Lung (tissue), 12 donors: ENCODE results near the gene FLT3LG. TPM values are rescaled to one million over a fixed set of nuclear protein-coding genes. Genes with fewer than 3 reads are reported as not detected.

Experiments used
- ATAC-seq: fragments of 200-7000 bp; cut with Tn5 transposase; one replicate; pipeline ENCODE4 v1.9.1; 2020; ENCODE audit warnings: moderate number of reproducible peaks; ENCODE audit not compliant: insufficient read depth, low FRiP score
- DNase-seq, 3 donors: peaks; one replicate each; pipeline ENCODE4 v3.0.0-alpha.2; 2013 to 2017
- H3K27ac ChIP-seq, 2 donors: one replicate each; pipeline ENCODE4 v1.5.1; 2013; ENCODE audit warnings: mild to moderate bottlenecking in 2 of 2, moderate library complexity in 2 of 2, control low read depth in 1 of 2, inconsistent platforms in 1 of 2, low read depth in 1 of 2, low read length in 1 of 2
- H3K27me3 ChIP-seq, 3 donors: one replicate each; pipeline ENCODE4 v1.5.1; 2013; ENCODE audit warnings: low read length in 2 of 3; ENCODE audit not compliant: control insufficient read depth in 3 of 3, insufficient read depth in 3 of 3
- H3K36me3 ChIP-seq, 4 donors: one replicate each; pipeline ENCODE4 v1.5.1; 2013; ENCODE audit warnings: low read length in 4 of 4, mild to moderate bottlenecking in 1 of 4, moderate library complexity in 1 of 4; ENCODE audit not compliant: control insufficient read depth in 4 of 4, insufficient read depth in 4 of 4
- H3K4me1 ChIP-seq, 5 donors: one replicate each; pipeline ENCODE4 v1.5.1; 2013; ENCODE audit warnings: low read length in 5 of 5, mild to moderate bottlenecking in 2 of 5, moderate library complexity in 1 of 5; ENCODE audit not compliant: control insufficient read depth in 5 of 5, insufficient read depth in 5 of 5
- H3K4me3 ChIP-seq: one replicate; pipeline ENCODE4 v1.5.1; 2013; ENCODE audit warnings: mild to moderate bottlenecking, control low read depth, moderate library complexity
- H3K9ac ChIP-seq, 2 donors: one replicate each; pipeline ENCODE4 v1.5.1; 2013; ENCODE audit warnings: low read length in 2 of 2, control low read depth in 1 of 2; ENCODE audit not compliant: insufficient read depth in 1 of 2
- H3K9me3 ChIP-seq, 4 donors: one replicate each; pipeline ENCODE4 v1.5.1; 2013; ENCODE audit warnings: low read length in 3 of 4, mild to moderate bottlenecking in 1 of 4, moderate library complexity in 1 of 4; ENCODE audit not compliant: control insufficient read depth in 4 of 4, insufficient read depth in 3 of 4
- WGBS, 2 donors: extraction: QIAGEN DNeasy Blood & Tissue Kit; methylation state at CpG; one replicate each; pipeline ENCODE4 v1.1.7; 2013; 5-methylcytosine and 5-hydroxymethylcytosine counted together
- polyA plus RNA-seq, 2 donors: library from polyadenylated mRNA; stranded (reverse); fragments of 200-250 nt; gene quantifications; one replicate each; pipeline ENCODE4 v1.2.1, GENCODE V29; 2013
- total RNA-seq, 2 donors: library from RNA; depleted of rRNA in 1 of 2; stranded (reverse); fragments of >200 nt in 1 of 2; gene quantifications; one replicate each; pipeline ENCODE4 v1.2.1, GENCODE V29; 2014 to 2021
- TF ChIP-seq, protein P1 (sequence below): IDR thresholded peaks from 2 replicates; pipeline ENCODE4 v1.5.1; 2012; ENCODE audit warnings: mild to moderate bottlenecking; ENCODE audit errors: control extremely low read depth, extremely low read depth
- donor health status: control.
- donor health status: control.
- donor health status: Bipolar disorder and iron deficiency.
- donor health status: healthy.
- donor health status: DM: yes; HTN: yes; CAD: no.

FLT3LG gene
- total and polyA plus RNA-seq, 4 donors: 2.9 to 15.0 (median 9.2) TPM

DNA sequence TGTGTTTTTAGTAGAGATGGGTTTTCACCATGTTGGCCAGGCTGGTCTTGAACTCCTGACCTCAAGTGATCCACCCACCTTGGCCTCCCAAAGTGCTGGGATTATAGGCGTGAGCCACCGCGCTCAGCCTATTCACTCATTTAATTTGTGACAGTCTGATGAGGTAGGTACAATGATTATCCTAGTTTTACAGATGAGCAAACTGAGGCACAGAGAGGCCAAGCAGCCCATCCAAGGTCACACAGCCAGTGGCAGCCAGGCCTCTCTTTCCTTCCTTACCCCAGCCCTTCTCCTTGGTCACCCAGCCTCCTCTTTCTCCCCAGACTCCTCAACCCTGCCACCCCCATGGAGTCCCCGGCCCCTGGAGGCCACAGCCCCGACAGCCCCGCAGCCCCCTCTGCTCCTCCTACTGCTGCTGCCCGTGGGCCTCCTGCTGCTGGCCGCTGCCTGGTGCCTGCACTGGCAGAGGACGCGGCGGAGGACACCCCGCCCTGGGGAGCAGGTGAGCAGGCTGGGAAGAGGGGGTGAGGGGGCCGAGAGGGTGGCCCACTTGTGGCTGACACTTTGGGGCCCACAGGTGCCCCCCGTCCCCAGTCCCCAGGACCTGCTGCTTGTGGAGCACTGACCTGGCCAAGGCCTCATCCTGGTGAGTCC is 6.1 kb downstream of the FLT3LG start:
- 85 to 96% methylated on average over 13 to 14 of the region's 14 CpGs for WGBS, 2 donors
- Histone ChIP-seq H3K27me3 (no peaks in the 10 kb centered on the region), H3K27ac (no peak overlapping the region), H3K9me3 (no peaks in the 10 kb centered on the region), H3K9ac (no peak overlapping the region), H3K36me3 (peaks cover 0 to 3% (median 0%) of the 10 kb centered on the region in 4 donors), H3K4me3 (no peak overlapping the region), H3K4me1 (peaks cover 0 to 2% (median 0%) of the 10 kb centered on the region in 5 donors)
- ATAC-seq: no peak
- no peak for DNase-seq
- TF ChIP-seq, protein P1, sequence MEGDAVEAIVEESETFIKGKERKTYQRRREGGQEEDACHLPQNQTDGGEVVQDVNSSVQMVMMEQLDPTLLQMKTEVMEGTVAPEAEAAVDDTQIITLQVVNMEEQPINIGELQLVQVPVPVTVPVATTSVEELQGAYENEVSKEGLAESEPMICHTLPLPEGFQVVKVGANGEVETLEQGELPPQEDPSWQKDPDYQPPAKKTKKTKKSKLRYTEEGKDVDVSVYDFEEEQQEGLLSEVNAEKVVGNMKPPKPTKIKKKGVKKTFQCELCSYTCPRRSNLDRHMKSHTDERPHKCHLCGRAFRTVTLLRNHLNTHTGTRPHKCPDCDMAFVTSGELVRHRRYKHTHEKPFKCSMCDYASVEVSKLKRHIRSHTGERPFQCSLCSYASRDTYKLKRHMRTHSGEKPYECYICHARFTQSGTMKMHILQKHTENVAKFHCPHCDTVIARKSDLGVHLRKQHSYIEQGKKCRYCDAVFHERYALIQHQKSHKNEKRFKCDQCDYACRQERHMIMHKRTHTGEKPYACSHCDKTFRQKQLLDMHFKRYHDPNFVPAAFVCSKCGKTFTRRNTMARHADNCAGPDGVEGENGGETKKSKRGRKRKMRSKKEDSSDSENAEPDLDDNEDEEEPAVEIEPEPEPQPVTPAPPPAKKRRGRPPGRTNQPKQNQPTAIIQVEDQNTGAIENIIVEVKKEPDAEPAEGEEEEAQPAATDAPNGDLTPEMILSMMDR: no peak

DNA sequence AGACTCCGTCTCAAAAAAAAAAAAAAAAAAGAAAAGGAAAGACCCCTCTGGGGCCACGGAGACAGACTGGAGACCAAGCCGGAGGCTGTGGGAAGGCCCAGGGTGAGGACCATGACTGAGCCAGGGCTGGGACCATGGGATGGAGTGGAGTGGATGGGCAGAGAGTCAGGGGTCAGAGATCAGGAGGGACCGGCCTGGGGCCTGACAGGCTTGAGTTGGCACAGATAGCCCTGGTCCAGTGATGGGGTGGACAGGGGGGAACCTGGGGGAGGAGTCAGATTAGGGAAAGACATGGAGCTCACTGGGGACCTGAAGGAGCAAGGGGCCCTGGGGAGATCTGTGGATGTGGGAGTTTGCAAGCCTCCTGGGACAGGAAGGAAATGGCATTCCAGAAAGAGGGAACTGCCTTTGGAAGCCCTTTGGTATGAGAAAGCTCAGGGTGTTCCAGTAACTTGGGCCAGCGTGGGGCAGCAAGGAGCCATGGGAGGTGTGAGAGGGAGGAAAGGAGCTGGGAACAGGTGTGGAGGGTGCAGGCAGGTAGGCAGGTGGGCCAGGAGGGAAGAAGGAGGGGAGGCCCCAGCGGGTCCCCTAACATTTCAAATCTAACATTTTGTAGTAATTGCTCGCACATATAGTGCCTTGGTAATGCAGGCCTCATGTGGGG is 7.1 kb downstream of the FLT3LG start:
- no peak overlapping the region for H3K4me3 ChIP-seq
- no peak overlapping the region for H3K9ac ChIP-seq
- ATAC-seq (no peak), DNase-seq (no peak)
- no peaks in the 10 kb centered on the region for H3K27me3 ChIP-seq
- H3K4me1 ChIP-seq: peaks cover 0 to 2% (median 0%) of the 10 kb centered on the region in 5 donors
- H3K9me3 ChIP-seq: no peaks in the 10 kb centered on the region
- TF ChIP-seq, protein P1: no peak
- no peak overlapping the region for H3K27ac ChIP-seq
- 88 to 92% methylated on average over 7 of the region's 7 CpGs for WGBS, 2 donors
- H3K36me3 ChIP-seq: peaks cover 0 to 3% (median 0%) of the 10 kb centered on the region in 4 donors

DNA sequence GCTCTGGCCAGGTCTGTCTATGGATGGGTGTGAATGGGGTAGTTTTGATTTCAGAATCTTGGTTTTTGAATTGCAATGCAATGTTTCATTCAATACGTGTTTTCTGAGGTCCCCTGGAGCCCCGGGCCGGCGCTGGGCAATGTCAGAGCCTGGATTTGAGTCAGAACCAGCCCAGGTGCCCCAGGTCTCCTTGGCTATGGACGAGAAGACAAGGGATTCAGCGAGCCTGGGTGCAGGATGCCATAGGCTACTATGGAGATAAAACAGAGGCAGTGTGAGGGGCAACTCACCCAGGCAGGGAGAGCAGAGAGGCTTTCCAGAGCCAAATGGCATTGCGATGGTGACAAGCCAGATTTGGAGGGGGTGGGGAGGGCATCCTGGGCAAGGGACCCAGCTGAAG is 12.2 kb downstream of the FLT3LG start:
- H3K9ac ChIP-seq: no peak overlapping the region
- peaks cover 2 to 14% (median 6%) of the 10 kb centered on the region in 5 donors for H3K4me1 ChIP-seq
- ATAC-seq (no peak), DNase-seq (no peak)
- H3K4me3 ChIP-seq: no peak overlapping the region
- TF ChIP-seq, protein P1: no peak
- H3K36me3 ChIP-seq: peaks cover 15 to 34% (median 21%) of the 10 kb centered on the region in 4 donors
- no peak overlapping the region for H3K27ac ChIP-seq
- WGBS, 2 donors: 95 to 97% methylated on average over 7 of the region's 7 CpGs
- no peaks in the 10 kb centered on the region for H3K27me3 ChIP-seq
- no peaks in the 10 kb centered on the region for H3K9me3 ChIP-seq
